SJCRH30 (cell line): ENCODE data around the gene FCHO2. TPM values are rescaled to one million over a fixed set of nuclear protein-coding genes. Genes with fewer than 3 reads are reported as not detected.
A peak's percentile ranks its signal among the peaks of the same experiment; 100 is the strongest.
"Not testable (repeated sequence)": the region's sequence is repeated elsewhere in the genome, so short reads cannot be mapped to it uniquely, and the experiment has no call there.

Source experiments
- DNase-seq, 2 experiments: peaks; one replicate each; pipeline ENCODE4 v3.0.0-alpha.2; 2015 to 2020
- H3K27ac ChIP-seq: fragments of 250-450 bp; sonication (Bioruptor Pico); 2 replicates; pipeline ENCODE4 v1.5.1; 2020; ENCODE audit warnings: mild to moderate bottlenecking, moderate library complexity
- H3K27me3 ChIP-seq: fragments of 250-450 bp; sonication (Bioruptor Pico); 2 replicates; pipeline ENCODE4 v1.5.1; 2020; ENCODE audit warnings: mild to moderate bottlenecking, moderate library complexity
- H3K36me3 ChIP-seq: fragments of 250-450 bp; sonication (Bioruptor Pico); 2 replicates; pipeline ENCODE4 v1.5.1; 2020; ENCODE audit warnings: mild to moderate bottlenecking, moderate library complexity
- H3K4me1 ChIP-seq: fragments of 250-450 bp; sonication (Bioruptor Pico); 2 replicates; pipeline ENCODE4 v1.5.1; 2020; ENCODE audit warnings: mild to moderate bottlenecking, moderate library complexity
- H3K4me3 ChIP-seq: fragments of 250-450 bp; sonication (Bioruptor Pico); 2 replicates; pipeline ENCODE4 v1.5.1; 2020; ENCODE audit warnings: mild to moderate bottlenecking, moderate library complexity
- H3K9me3 ChIP-seq: fragments of 250-450 bp; sonication (Bioruptor Pico); replicated peaks from 2 replicates; pipeline ENCODE4 v1.5.1; 2020; ENCODE audit warnings: mild to moderate bottlenecking, moderate library complexity
- total RNA-seq: library from RNA; depleted of rRNA; stranded (reverse); fragments of >200 nt; shearing (Covaris generic); gene quantifications from 2 replicates; pipeline ENCODE4 v1.2.3, GENCODE V29; 2014

The FCHO2 gene
- total RNA-seq, 1 experiment from 2014 or later: 15.4 TPM

DNA sequence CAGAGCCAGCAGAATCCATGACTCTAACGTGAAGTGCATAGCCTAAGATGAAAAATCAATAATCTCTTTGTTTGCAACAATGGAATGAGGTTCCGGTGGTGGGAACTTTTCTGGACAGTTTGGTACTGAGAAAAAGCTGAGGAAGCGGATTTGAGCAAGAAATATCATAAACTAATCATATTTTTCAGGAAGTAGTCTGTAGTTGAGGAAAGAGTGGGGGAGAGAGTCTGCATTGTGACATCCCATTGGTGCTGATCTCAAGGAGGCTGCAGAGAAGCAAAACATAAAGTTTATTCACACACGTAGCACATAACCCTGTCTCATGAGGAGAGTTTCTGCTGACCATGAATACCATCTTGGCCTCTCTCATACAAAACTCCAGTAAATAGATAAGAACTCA lies 15.8 kb upstream of the FCHO2 start:
- H3K36me3 ChIP-seq: no peaks in the 10 kb centered on the region
- H3K4me3 ChIP-seq: no peak overlapping the region
- no peaks in the 10 kb centered on the region for H3K9me3 ChIP-seq
- H3K27me3 ChIP-seq: peaks cover under 1% of the 10 kb centered on the region; the same call in 1 of the 2 replicates
- no peak overlapping the region for H3K27ac ChIP-seq
- H3K4me1 ChIP-seq: no peaks in the 10 kb centered on the region
- no peak for DNase-seq

DNA sequence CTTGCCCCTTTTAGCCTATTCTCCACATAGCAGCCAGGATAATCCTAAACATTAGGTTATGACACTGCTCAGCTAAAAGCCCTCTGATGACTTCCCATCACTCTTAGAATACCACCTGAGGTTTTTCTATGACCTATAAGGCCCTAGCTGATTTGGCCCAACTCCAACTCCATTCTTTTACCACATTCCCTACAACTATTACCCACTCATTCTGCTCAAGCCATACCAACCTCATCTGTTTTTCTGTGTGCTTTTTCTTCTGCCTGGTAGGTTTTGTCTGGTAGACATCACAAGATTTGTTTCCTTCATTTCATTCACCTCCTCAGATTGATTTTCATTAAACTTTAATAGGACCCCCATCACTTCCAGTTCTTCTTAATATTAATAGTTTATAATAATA lies 12.5 kb upstream of the FCHO2 start:
- Histone ChIP-seq H3K36me3 (no peaks in the 10 kb centered on the region), H3K27ac (no peak overlapping the region), H3K4me1 (no peaks in the 10 kb centered on the region), H3K27me3 (peaks cover 3% of the 10 kb centered on the region; the same call in 1 of the 2 replicates), H3K9me3 (no peaks in the 10 kb centered on the region), H3K4me3 (no peak overlapping the region)
- no peak for DNase-seq

DNA sequence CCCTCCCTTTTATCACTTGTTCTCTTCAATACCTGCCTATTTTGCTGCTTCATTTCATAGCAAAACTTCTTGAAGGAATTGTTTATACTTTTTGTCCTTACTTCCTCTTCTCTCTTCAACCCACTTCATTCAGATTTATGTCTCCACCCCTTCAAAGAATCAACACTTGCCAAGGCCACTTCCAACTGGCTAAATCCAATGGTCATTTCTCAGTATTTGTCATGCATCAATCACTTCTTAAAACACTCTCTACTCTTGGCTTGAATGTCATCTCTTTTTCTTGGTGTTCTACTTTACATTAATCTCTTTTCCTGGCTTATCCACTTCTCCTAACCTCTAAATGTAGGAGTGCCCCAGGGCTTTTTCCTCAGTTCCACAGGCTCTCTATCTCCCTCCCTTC lies 8.3 kb upstream of the FCHO2 start:
- H3K27ac ChIP-seq: no peak overlapping the region

DNA sequence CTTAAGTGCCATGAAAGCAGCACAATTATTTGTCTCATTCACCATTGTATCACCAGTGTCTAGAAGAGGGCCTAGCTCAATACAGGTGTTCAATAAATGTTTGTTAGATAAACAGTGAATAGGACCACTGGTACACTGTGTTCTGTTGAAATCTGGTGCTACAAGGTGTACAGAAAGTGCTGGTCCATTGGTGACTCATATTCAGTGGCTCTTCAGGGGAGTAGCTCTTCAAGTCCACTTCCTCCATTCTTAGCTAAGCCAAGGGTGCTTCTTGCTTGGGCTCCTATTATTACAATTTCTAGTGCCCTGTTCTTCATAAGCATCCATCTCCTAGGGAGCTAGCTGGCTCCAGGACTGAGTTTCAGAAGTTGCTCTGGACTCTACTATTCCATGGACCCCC lies 6.4 kb upstream of the FCHO2 start:
- Histone ChIP-seq H3K27me3 (peaks cover 3% of the 10 kb centered on the region; the same call in 1 of the 2 replicates), H3K4me1 (no peaks in the 10 kb centered on the region)

More for the DNA sequence above, 8.3 kb upstream of the FCHO2 start:
- no peak for DNase-seq
- peaks cover 3% of the 10 kb centered on the region; the same call in 1 of the 2 replicates for H3K27me3 ChIP-seq
- no peaks in the 10 kb centered on the region for H3K36me3 ChIP-seq
- H3K4me1 ChIP-seq: no peaks in the 10 kb centered on the region
- no peaks in the 10 kb centered on the region for H3K9me3 ChIP-seq
- H3K4me3 ChIP-seq: no peak overlapping the region

DNA sequence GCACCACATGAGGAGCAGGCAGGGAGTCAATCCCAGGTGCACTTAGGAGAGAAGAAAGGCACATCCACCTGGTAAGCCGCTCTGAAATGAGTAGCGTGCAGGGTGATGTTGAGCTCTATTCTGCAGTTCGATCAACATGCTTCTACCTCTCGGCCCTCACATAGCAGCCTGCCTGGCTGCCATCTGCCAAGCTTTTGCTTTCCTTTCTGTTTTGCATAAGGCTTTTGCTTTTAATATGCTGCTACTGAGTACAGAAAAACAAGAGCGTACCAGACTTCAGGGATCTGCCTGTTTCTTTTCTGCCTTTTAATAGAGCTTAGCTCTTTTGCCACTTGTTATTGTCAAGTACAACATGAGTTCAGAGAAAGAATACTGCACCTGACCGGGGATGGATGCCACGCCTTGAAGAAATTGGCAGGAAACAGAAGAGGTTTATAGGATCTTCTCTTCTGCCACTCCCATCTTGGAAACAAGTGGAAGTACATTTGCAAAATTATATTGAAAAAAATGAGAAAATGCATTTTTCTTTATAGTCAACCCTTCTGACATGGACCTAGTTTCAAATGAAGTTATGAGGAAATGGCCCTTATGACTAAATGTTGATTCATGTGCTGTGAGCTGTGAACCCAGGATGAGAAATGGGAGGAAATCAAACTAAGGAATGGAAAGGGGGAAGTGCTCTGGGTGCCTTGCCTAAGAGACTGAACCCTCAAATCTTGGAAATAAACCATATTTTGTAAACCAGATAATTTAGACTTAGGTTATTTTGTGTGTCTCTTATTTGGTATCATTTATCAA lies 4.0 kb upstream of the FCHO2 start:
- H3K36me3 ChIP-seq: no peaks in the 10 kb centered on the region
- no peaks in the 10 kb centered on the region for H3K27me3 ChIP-seq
- H3K27ac ChIP-seq: no peak overlapping the region
- no peak for DNase-seq
- H3K9me3 ChIP-seq: no peaks in the 10 kb centered on the region
- H3K4me1 ChIP-seq: no peaks in the 10 kb centered on the region
- no peak overlapping the region for H3K4me3 ChIP-seq

More for the DNA sequence above, 6.4 kb upstream of the FCHO2 start:
- Histone ChIP-seq H3K9me3 (no peaks in the 10 kb centered on the region), H3K27ac (no peak overlapping the region), H3K36me3 (no peaks in the 10 kb centered on the region), H3K4me3 (no peak overlapping the region)
- DNase-seq: no peak

DNA sequence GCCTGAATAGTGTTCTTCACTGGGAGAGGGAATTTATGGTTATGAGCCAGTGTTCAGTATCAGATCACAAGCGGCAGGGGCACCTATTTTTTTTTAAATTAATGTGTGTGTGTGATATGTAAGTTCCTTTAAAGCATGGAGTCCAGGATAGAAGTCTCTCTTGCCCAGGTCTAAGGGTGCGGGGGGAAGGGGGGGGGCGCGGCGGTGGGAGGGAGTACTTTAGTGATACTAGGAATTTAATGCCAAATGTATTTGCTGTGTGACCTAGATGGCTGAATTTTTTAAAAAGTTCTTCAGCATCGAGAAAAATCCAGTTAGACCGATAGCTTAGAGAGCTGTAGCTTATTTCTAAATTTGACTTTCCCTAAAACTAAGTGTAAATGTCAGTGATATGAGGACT lies 1.5 kb upstream of the FCHO2 start:
- Histone ChIP-seq H3K36me3 (no peaks in the 10 kb centered on the region), H3K27ac (no peak overlapping the region), H3K4me3 (no peak overlapping the region), H3K9me3 (no peaks in the 10 kb centered on the region), H3K4me1 (0 out of 2 replicates have a peak, but pooled peaks cover 2% of the 10 kb centered on the region), H3K27me3 (no peaks in the 10 kb centered on the region)
- no peak for DNase-seq

DNA sequence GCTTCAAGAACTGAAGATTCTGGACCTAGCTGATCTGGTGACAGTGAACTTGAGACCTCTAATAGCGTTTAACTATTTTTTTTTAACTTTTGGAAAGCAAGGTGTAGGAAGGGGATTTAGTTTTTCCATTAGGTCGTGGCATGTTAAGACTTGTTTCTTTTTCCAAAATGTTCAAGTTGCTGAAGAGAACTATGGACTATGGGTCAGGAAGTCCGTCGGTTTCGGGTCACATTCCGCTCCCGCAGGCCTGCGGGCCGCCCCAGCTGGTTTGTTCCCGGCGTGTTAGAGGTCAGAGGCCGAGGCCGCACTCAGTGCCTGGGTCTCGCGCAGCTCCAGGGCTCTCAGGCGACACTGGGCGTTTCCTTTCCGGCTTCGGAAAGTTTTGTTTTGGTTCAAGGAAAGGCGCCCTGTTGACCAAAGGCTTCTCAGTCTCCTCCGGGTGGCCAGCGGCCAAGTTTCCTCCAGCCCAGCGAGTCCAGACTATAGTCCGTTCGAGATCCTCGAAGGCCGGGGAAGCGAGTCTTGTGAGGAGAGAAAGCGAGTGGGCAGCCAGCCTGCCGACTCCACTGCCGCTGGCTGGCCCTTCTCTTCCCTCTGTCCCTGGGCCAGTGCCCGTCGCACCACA lies 586 bp upstream of the FCHO2 start:
- Histone ChIP-seq H3K36me3 (0 out of 2 replicates have a peak, but pooled peaks cover 3% of the 10 kb centered on the region), H3K4me1 (0 out of 2 replicates have a peak, but pooled peaks cover 2% of the 10 kb centered on the region), H3K4me3 (peak overlapping the region; percentile 74), H3K27me3 (no peaks in the 10 kb centered on the region), H3K9me3 (no peaks in the 10 kb centered on the region), H3K27ac (peak overlapping the region; percentile 70)
- no peak for DNase-seq

DNA sequence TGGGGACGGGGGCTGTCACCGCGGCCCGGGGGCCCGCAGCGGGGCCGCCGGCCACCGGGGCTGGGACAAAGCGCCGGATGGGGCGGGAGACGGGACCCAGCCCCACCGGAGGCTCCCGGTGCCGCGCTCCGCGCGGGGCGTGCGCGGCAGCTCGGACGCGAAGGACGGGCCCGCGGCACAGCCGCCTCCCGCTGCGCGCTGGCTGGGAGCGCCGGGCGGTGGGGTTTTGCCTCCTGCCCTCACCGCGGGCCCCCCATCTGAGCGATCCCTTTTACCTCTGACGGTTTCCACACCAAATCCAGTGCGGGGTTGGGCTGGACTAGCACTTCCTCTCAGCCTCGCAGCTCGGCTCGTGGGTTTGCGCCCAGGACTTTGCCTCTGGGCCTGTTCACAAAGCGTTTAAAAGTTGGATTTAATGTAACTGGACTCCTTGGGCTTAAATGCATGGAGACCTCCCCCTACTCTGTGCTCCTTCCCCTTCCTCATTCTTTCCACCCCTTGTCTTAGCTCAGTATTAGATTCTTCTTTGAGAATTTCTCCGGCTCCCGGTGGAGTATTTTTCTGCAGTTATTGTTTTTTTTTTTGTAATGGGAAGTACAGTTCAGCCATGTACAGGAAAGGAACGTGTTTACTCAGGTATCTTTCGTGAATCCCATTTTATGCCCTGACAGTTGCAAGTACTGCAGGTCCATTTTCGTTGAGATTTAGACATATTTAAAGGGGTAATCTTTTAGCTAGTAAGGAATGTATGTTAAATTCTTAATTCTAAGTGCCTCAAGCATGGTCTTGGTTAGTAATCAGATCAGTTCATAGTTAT lies 691 bp downstream of the FCHO2 start:
- peak; percentile 76 to 80 for DNase-seq
- H3K4me3 ChIP-seq: peak overlapping the region; percentile 74
- H3K27me3 ChIP-seq: no peaks in the 10 kb centered on the region
- peak overlapping the region; percentile 70 for H3K27ac ChIP-seq
- H3K36me3 ChIP-seq: 0 out of 2 replicates have a peak, but pooled peaks cover 3% of the 10 kb centered on the region
- no peaks in the 10 kb centered on the region for H3K9me3 ChIP-seq
- 0 out of 2 replicates have a peak, but pooled peaks cover 2% of the 10 kb centered on the region for H3K4me1 ChIP-seq

DNA sequence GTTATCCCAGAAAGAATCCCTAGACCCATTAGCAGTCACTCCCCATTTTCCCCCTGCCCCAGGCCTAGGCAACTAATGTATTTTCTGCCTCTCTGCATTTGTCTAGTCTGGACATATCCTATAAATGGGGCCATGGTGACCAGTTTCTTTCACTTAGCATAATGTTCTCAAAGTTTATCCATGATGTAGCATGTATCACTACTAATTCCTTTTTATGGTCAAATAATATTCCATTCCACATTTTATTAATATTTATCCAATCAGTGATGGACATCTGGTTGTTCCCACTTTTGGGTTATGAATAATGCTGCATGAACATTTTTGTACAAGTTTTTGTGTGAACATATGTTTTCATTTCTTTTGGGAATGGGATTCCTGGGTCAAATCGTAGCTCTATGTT lies 1.5 kb downstream of the FCHO2 start:
- H3K4me3 ChIP-seq: peak overlapping the region; percentile 74
- H3K27me3 ChIP-seq: no peaks in the 10 kb centered on the region
- 0 out of 2 replicates have a peak, but pooled peaks cover 2% of the 10 kb centered on the region for H3K4me1 ChIP-seq
- peak overlapping the region; percentile 70; the same call in 1 of the 2 replicates for H3K27ac ChIP-seq
- peak in 1 of 2 experiments; percentile 9 for DNase-seq
- 0 out of 2 replicates have a peak, but pooled peaks cover 3% of the 10 kb centered on the region for H3K36me3 ChIP-seq
- no peaks in the 10 kb centered on the region for H3K9me3 ChIP-seq

DNA sequence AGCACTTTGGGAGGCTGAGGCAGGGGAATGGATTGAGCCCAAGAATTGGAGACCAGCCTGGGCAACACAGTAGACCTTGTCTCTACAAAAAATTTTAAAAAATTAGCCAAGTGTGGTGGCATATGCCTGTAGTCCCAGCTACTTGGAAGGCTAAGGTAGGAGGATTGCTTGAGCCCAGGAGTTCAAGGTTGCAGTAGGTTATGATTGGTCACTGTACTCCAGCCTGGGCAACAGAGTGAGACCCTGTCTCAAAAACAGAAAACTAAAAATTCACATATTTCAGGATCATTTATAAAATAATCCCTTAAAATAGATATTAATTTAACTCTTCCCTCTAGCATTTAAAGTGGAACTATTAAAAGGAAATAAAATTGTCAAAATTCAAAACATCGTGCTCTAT lies 3.4 kb downstream of the FCHO2 start:
- Histone ChIP-seq H3K36me3 (0 out of 2 replicates have a peak, but pooled peaks cover 3% of the 10 kb centered on the region), H3K27me3 (no peaks in the 10 kb centered on the region), H3K4me1 (0 out of 2 replicates have a peak, but pooled peaks cover 2% of the 10 kb centered on the region), H3K27ac (no peak overlapping the region), H3K4me3 (no peak overlapping the region), H3K9me3 (no peaks in the 10 kb centered on the region)
- no peak for DNase-seq

DNA sequence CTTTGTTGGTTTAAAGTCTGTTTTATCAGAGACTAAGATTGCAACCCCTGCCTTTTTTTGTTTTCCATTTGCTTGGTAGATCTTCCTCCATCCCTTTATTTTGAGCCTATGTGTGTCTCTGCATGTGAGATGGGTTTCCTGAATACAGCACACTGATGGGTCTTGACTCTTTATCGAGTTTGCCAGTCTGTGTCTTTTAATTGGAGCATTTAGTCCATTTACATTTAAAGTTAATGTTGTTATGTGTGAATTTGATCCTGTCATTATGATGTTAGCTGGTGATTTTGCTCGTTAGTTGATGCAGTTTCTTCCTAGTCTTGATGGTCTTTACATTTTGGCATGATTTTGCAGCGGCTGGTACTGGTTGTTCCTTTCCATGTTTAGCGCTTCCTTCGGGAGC lies 18.6 kb downstream of the FCHO2 start:
- H3K4me1 ChIP-seq, DNase-seq, H3K4me3 ChIP-seq, H3K36me3 ChIP-seq, H3K27me3 ChIP-seq, H3K27ac ChIP-seq, H3K9me3 ChIP-seq: not testable (repeated sequence)

DNA sequence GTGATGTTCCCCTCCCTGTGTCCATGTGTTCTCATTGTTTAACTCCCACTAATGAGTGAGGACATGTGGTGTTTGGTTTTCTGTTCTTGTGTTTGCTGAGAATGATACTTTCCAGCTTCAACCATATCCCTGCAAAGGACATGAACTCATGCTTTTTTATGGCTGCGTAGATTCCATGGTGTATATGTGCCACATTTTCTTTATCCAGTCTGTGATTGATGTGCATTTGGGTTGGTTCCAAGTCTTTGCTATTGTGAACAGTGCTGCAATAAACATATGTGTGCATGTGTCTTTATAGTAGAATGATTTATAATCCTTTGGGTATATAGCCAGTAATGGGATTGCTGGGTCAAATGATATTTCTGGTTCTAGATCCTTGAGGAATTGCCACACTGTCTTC lies 21.0 kb downstream of the FCHO2 start:
- H3K4me1 ChIP-seq, H3K9me3 ChIP-seq, H3K27ac ChIP-seq, H3K27me3 ChIP-seq, H3K4me3 ChIP-seq, DNase-seq, H3K36me3 ChIP-seq: not testable (repeated sequence)

DNA sequence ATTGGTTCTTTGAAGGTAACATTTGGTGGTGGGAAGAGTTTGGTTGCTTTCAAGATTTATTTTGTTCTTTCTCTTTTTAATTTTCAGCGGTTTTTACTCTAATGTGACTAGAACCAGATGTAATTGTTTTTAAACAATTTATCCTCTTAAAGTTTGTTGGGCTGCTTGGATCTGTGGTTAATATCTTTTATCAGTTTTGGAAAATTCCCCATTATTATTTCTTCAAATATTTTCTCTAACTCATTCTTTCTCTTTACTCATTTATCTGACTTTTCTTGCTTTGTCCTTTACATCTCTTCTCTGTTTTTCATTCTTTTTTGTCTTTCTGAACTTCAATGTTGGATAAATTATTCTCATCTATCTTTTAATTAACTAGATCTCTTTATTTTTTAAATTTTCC lies 29.9 kb downstream of the FCHO2 start:
- Histone ChIP-seq H3K9me3 (no peaks in the 10 kb centered on the region), H3K4me1 (no peaks in the 10 kb centered on the region), H3K4me3 (no peak overlapping the region), H3K36me3 (peaks cover 18% of the 10 kb centered on the region), H3K27me3 (no peaks in the 10 kb centered on the region), H3K27ac (no peak overlapping the region)
- DNase-seq: no peak

DNA sequence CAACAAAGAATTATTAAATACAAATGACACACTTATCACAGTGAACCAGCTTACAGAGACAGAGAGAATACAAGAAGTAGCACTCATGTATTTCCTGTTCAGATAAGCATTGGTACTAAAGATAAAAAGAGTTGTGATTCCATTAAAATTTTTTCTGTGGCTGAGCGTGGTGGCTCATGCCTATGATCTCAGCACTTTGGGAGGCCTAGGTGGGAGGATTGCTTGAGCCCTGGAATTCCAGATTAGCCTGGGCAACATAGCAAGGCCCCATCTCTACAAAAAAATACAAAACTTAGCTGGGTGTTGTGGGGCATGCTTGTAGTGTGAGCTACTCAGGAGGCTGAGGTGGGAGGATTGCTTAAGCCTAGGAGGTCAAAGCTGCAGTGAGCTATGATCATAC lies 32.9 kb downstream of the FCHO2 start:
- Histone ChIP-seq H3K4me1 (no peaks in the 10 kb centered on the region), H3K27ac (no peak overlapping the region), H3K4me3 (no peak overlapping the region), H3K36me3 (peaks cover 29% of the 10 kb centered on the region), H3K27me3 (no peaks in the 10 kb centered on the region), H3K9me3 (no peaks in the 10 kb centered on the region)
- no peak for DNase-seq
